GM18868 (cell line): Measurements from ENCODE around the gene RFXANK.
"Not testable (repeated sequence)": the region's sequence is repeated elsewhere in the genome, so short reads cannot be mapped to it uniquely, and the experiment has no call there.

Source experiments
- ATAC-seq: cut with Tn5 transposase; IDR thresholded peaks from one replicate; pipeline ENCODE4 v1.9.1; 2021; ENCODE audit warnings: mild to moderate bottlenecking, moderate library complexity; ENCODE audit not compliant: unreplicated experiment

The RFXANK gene

GRCh38 chr19:19204181-19204580 is 12.1 kb downstream of the RFXANK start:
- no peak for ATAC-seq

- no peak for ATAC-seq
Measured at GRCh38 chr19:19205416-19206410, 13.7 kb downstream of the RFXANK start.

- no peak for ATAC-seq
Measured at GRCh38 chr19:19206938-19207337, 14.9 kb downstream of the RFXANK start.

GRCh38 chr19:19207637-19208572 is 15.8 kb downstream of the RFXANK start:
- ATAC-seq = no peak

- ATAC-seq = no peak
Measured at GRCh38 chr19:19209372-19209771, 17.3 kb downstream of the RFXANK start.

- no peak for ATAC-seq
Measured at GRCh38 chr19:19211499-19212420, 19.7 kb downstream of the RFXANK start, which contains the start of gene NCAN. Gene NCAN (plus strand): TSS chr19:19211958. CDS start chr19:19216954, 4,996 bp downstream.

- no peak for ATAC-seq
Measured at GRCh38 chr19:19212916-19213315, 20.9 kb downstream of the RFXANK start.

- no peak for ATAC-seq
Measured at GRCh38 chr19:19213426-19214158, 21.5 kb downstream of the RFXANK start.

- no peak for ATAC-seq
Measured at GRCh38 chr19:19214159-19214490, 22.1 kb downstream of the RFXANK start.

- ATAC-seq = no peak
Measured at GRCh38 chr19:19214892-19215291, 22.8 kb downstream of the RFXANK start.

GRCh38 chr19:19215792-19216191 is 23.7 kb downstream of the RFXANK start:
- ATAC-seq = no peak

GRCh38 chr19:19217099-19217498 is 25.0 kb downstream of the RFXANK start:
- ATAC-seq = no peak

- ATAC-seq = no peak
Measured at GRCh38 chr19:19218911-19219310, 26.9 kb downstream of the RFXANK start.

- not testable (repeated sequence) for ATAC-seq
Measured at GRCh38 chr19:19221000-19221399, 28.9 kb downstream of the RFXANK start.

- ATAC-seq = no peak
Measured at GRCh38 chr19:19223060-19223459, 31.0 kb downstream of the RFXANK start.

GRCh38 chr19:19223636-19224035 is 31.6 kb downstream of the RFXANK start:
- ATAC-seq = no peak

GRCh38 chr19:19224150-19224851 is 32.2 kb downstream of the RFXANK start:
- no peak for ATAC-seq

- ATAC-seq = peak; percentile 56
Measured at GRCh38 chr19:19224852-19225494, 32.9 kb downstream of the RFXANK start.

GRCh38 chr19:19226204-19226603 is 34.1 kb downstream of the RFXANK start:
- ATAC-seq = no peak
